ENCODE data around the gene TBCK.

The TBCK gene

GRCh38 chr4:106105697-106106096 is 210.3 kb downstream of the TBCK start:
- no peak overlapping the region for H3K9ac ChIP-seq (ENCODE audit: low read depth, low read length)
- no peak overlapping the region for H3K4me2 ChIP-seq (ENCODE audit: low read length)
- H3K36me3 ChIP-seq (ENCODE audit: insufficient read depth, low read length) = peaks cover 17% of the 10 kb centered on the region
- no peaks in the 10 kb centered on the region for H3K27me3 ChIP-seq (ENCODE audit: control insufficient read depth, insufficient read depth, low read length)
- no peaks in the 10 kb centered on the region for H3K4me1 ChIP-seq (ENCODE audit: control insufficient read depth, insufficient read depth, low read length)
- no peak overlapping the region for H3K4me3 ChIP-seq (ENCODE audit: low read length)
- H3K9me3 ChIP-seq (replicated peaks; ENCODE audit: low read length) = peaks cover 6% of the 10 kb centered on the region

DNA sequence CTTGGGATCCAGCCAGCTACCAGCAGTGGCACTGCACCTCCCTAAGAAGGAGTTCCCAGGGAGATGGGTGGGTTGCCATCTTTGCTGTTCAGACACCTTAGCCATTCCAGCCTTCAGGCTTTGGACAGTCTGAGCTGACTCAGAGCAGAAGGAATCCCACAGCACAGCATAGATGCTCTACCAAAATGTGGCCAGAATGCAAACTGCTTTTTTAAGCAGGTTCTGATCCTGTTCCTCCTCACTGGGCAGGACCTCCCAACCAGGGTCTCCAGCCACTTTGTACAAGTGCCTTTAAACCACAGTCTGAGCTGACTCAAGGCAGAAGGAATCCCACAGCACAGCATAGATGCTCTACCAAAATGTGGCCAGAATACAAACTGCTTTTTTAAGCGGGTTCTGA is 211.7 kb downstream of the TBCK start:
- Histone ChIP-seq H3K36me3 (ENCODE audit: insufficient read depth, low read length) (peaks cover 7% of the 10 kb centered on the region), H3K9ac (ENCODE audit: low read depth, low read length) (no peak overlapping the region), H3K9me3 (replicated peaks; ENCODE audit: low read length) (no peaks in the 10 kb centered on the region), H3K4me2 (ENCODE audit: low read length) (no peak overlapping the region), H3K4me3 (ENCODE audit: low read length) (no peak overlapping the region), H3K4me1 (ENCODE audit: control insufficient read depth, insufficient read depth, low read length) (no peaks in the 10 kb centered on the region), H3K27me3 (ENCODE audit: control insufficient read depth, insufficient read depth, low read length) (no peaks in the 10 kb centered on the region)

GRCh38 chr4:106096454-106096853 is 219.6 kb downstream of the TBCK start:
- Histone ChIP-seq H3K9ac (ENCODE audit: low read depth, low read length) (no peak overlapping the region), H3K4me3 (ENCODE audit: low read length) (no peak overlapping the region), H3K9me3 (replicated peaks; ENCODE audit: low read length) (no peaks in the 10 kb centered on the region), H3K4me2 (ENCODE audit: low read length) (no peak overlapping the region), H3K4me1 (ENCODE audit: control insufficient read depth, insufficient read depth, low read length) (no peaks in the 10 kb centered on the region), H3K27me3 (ENCODE audit: control insufficient read depth, insufficient read depth, low read length) (no peaks in the 10 kb centered on the region), H3K36me3 (ENCODE audit: insufficient read depth, low read length) (no peaks in the 10 kb centered on the region)

DNA sequence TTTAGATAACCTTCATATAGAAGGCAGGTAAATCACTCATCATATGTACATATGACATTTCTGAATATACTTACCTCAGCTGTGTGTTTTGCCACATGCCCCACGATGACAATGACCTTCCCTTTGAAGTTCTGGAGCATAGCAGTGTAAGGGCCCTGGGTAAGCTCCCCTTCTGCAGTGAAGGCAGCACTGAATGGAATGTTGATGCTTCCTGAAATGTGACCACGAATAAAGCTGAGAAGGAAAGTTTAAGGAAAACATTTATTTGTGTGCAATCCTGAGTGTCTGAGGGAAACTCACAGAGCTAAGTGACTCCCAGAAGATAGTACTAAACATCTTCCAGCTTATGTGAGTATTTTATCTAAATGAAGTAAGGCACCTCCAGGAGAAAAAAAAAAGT is 220.6 kb downstream of the TBCK start:
- Histone ChIP-seq H3K4me1 (ENCODE audit: control insufficient read depth, insufficient read depth, low read length) (no peaks in the 10 kb centered on the region), H3K9me3 (replicated peaks; ENCODE audit: low read length) (peaks cover 5% of the 10 kb centered on the region), H3K36me3 (ENCODE audit: insufficient read depth, low read length) (peaks cover 9% of the 10 kb centered on the region), H3K4me2 (ENCODE audit: low read length) (no peak overlapping the region), H3K9ac (ENCODE audit: low read depth, low read length) (no peak overlapping the region), H3K27me3 (ENCODE audit: control insufficient read depth, insufficient read depth, low read length) (no peaks in the 10 kb centered on the region), H3K4me3 (ENCODE audit: low read length) (no peak overlapping the region)

DNA sequence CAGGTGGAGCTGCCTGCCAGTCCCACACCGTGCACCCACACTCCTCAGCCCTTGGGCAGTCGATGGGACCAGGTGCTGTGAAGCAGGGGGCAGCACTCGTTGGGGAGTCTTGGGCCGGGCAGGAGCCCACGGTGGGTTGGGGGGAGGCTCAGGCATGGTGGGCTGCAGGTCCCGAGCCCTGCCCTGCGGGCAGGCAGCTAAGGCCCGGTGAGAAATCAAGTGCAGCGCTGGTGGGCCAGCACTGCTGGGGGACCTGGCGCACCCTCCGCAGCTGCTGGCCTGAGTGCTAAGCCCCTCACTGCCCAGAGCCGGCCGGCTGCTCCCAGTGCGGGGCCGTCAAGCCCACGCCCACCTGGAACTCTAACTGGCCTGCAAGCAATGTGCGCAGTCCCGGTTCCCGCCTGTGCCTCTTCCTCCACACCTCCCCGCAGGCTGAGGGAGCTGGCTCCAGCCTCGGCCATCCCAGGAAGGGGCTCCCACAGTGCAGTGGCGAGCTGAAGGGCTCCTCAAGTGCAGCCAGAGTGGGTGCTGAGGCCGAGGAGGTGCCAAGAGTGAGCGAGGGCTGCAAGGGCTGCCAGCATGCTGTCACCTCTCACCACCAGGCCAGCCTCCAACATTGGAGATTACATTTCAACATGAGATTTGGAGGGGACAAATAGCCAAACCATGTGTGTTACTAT is 223.5 kb downstream of the TBCK start:
- H3K36me3 ChIP-seq (ENCODE audit: insufficient read depth, low read length) = peaks cover 24% of the 10 kb centered on the region
- H3K4me2 ChIP-seq (ENCODE audit: low read length) = no peak overlapping the region
- peaks cover 5% of the 10 kb centered on the region for H3K9me3 ChIP-seq (replicated peaks; ENCODE audit: low read length)
- H3K9ac ChIP-seq (ENCODE audit: low read depth, low read length) = no peak overlapping the region
- H3K4me3 ChIP-seq (ENCODE audit: low read length) = no peak overlapping the region
- H3K27me3 ChIP-seq (ENCODE audit: control insufficient read depth, insufficient read depth, low read length) = no peaks in the 10 kb centered on the region
- H3K4me1 ChIP-seq (ENCODE audit: control insufficient read depth, insufficient read depth, low read length) = no peaks in the 10 kb centered on the region

DNA sequence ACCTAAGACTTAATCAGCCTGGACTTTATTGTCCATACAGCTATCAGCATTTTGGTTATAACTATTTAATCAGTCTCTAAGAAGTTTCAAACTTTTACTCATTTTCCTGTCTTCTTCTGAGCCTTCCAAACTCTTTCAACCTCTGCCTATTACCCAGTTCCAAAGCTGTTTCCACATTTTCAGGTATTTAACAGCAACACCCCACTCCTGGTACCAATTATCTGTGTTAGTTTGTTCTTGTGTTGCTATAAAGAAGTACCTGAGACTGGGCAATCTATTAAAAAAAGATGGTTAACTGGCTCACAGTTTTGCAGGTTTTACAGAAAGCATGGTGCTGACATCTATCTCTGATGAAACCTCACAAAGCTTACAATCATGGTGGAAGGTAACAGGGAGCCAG is 225.2 kb downstream of the TBCK start:
- no peaks in the 10 kb centered on the region for H3K4me1 ChIP-seq (ENCODE audit: control insufficient read depth, insufficient read depth, low read length)
- peaks cover 24% of the 10 kb centered on the region for H3K36me3 ChIP-seq (ENCODE audit: insufficient read depth, low read length)

GRCh38 chr4:106083065-106083464 is 232.9 kb downstream of the TBCK start:
- Histone ChIP-seq H3K27me3 (ENCODE audit: control insufficient read depth, insufficient read depth, low read length) (no peaks in the 10 kb centered on the region), H3K4me1 (ENCODE audit: control insufficient read depth, insufficient read depth, low read length) (no peaks in the 10 kb centered on the region), H3K4me3 (ENCODE audit: low read length) (no peak overlapping the region), H3K36me3 (ENCODE audit: insufficient read depth, low read length) (no peaks in the 10 kb centered on the region), H3K9ac (ENCODE audit: low read depth, low read length) (no peak overlapping the region), H3K4me2 (ENCODE audit: low read length) (no peak overlapping the region), H3K9me3 (replicated peaks; ENCODE audit: low read length) (no peaks in the 10 kb centered on the region)

More for the DNA sequence above, 225.2 kb downstream of the TBCK start:
- Histone ChIP-seq H3K9me3 (replicated peaks; ENCODE audit: low read length) (peaks cover 5% of the 10 kb centered on the region), H3K9ac (ENCODE audit: low read depth, low read length) (no peak overlapping the region), H3K4me2 (ENCODE audit: low read length) (no peak overlapping the region), H3K27me3 (ENCODE audit: control insufficient read depth, insufficient read depth, low read length) (no peaks in the 10 kb centered on the region), H3K4me3 (ENCODE audit: low read length) (no peak overlapping the region)

DNA sequence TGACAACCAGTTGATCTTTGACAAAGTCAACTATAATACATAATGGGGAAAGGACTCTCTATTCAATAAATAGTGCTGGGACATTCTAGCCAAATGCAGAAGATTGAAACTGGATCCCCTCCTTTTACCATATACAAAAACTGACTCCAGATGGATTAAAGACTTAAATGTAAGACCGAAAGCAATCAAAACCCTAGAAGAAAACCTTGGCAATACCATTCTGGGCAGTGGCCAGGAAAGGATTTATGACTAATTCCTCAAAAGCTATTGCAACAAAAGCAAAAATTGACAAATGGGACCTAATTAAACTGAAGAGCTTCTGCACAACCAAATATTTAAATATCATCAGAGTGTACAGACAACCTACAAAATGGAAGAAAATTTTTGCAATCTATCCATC is 235.6 kb downstream of the TBCK start:
- Histone ChIP-seq H3K36me3 (ENCODE audit: insufficient read depth, low read length) (no peaks in the 10 kb centered on the region), H3K9ac (ENCODE audit: low read depth, low read length) (no peak overlapping the region), H3K9me3 (replicated peaks; ENCODE audit: low read length) (peaks cover 8% of the 10 kb centered on the region), H3K4me2 (ENCODE audit: low read length) (no peak overlapping the region), H3K4me1 (ENCODE audit: control insufficient read depth, insufficient read depth, low read length) (no peaks in the 10 kb centered on the region), H3K27me3 (ENCODE audit: control insufficient read depth, insufficient read depth, low read length) (no peaks in the 10 kb centered on the region), H3K4me3 (ENCODE audit: low read length) (no peak overlapping the region)

GRCh38 chr4:106079616-106080015 is 236.4 kb downstream of the TBCK start:
- H3K27me3 ChIP-seq (ENCODE audit: control insufficient read depth, insufficient read depth, low read length) = no peaks in the 10 kb centered on the region
- no peak overlapping the region for H3K9ac ChIP-seq (ENCODE audit: low read depth, low read length)
- H3K4me1 ChIP-seq (ENCODE audit: control insufficient read depth, insufficient read depth, low read length) = no peaks in the 10 kb centered on the region
- no peak overlapping the region for H3K4me2 ChIP-seq (ENCODE audit: low read length)
- H3K36me3 ChIP-seq (ENCODE audit: insufficient read depth, low read length) = no peaks in the 10 kb centered on the region
- no peak overlapping the region for H3K4me3 ChIP-seq (ENCODE audit: low read length)
- H3K9me3 ChIP-seq (replicated peaks; ENCODE audit: low read length) = peaks cover 8% of the 10 kb centered on the region

GRCh38 chr4:106065018-106065417 is 251.0 kb downstream of the TBCK start:
- H3K9ac ChIP-seq (ENCODE audit: low read depth, low read length) = no peak overlapping the region
- peaks cover 11% of the 10 kb centered on the region for H3K27me3 ChIP-seq (ENCODE audit: control insufficient read depth, insufficient read depth, low read length)
- peaks cover 14% of the 10 kb centered on the region for H3K4me1 ChIP-seq (ENCODE audit: control insufficient read depth, insufficient read depth, low read length)
- H3K4me3 ChIP-seq (ENCODE audit: low read length) = no peak overlapping the region
- no peaks in the 10 kb centered on the region for H3K9me3 ChIP-seq (replicated peaks; ENCODE audit: low read length)
- no peak overlapping the region for H3K4me2 ChIP-seq (ENCODE audit: low read length)
- H3K36me3 ChIP-seq (ENCODE audit: insufficient read depth, low read length) = no peaks in the 10 kb centered on the region

- H3K9me3 ChIP-seq (replicated peaks; ENCODE audit: low read length) = no peaks in the 10 kb centered on the region
- H3K4me2 ChIP-seq (ENCODE audit: low read length) = peak overlapping the region; percentile 8
- no peak overlapping the region for H3K4me3 ChIP-seq (ENCODE audit: low read length)
- no peak overlapping the region for H3K9ac ChIP-seq (ENCODE audit: low read depth, low read length)
- H3K36me3 ChIP-seq (ENCODE audit: insufficient read depth, low read length) = no peaks in the 10 kb centered on the region
- peaks cover 14% of the 10 kb centered on the region for H3K4me1 ChIP-seq (ENCODE audit: control insufficient read depth, insufficient read depth, low read length)
- peaks cover 12% of the 10 kb centered on the region for H3K27me3 ChIP-seq (ENCODE audit: control insufficient read depth, insufficient read depth, low read length)
Measured at GRCh38 chr4:106063009-106063408, 253.0 kb downstream of the TBCK start.

DNA sequence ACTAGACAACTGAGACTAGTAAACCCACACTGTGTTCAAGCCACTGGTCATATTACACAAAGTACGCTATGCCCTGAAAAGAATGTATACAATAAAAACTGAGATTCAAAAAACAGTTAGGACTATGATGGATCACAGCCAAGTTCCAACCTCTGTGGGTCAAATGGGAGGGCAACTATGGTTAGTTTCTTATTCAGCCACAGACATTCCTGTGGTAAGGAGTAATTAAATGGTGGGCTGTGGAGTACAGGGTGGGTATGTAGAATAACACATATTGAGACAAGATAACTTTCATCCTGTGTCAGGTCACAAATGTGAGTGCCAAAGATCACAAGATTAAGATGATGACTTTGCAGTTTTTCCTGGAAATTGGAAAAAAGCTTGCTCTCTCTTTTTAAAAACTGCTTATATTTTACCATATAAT is 253.5 kb downstream of the TBCK start:
- peaks cover 17% of the 10 kb centered on the region for H3K27me3 ChIP-seq (ENCODE audit: control insufficient read depth, insufficient read depth, low read length)
- H3K9ac ChIP-seq (ENCODE audit: low read depth, low read length) = no peak overlapping the region
- no peaks in the 10 kb centered on the region for H3K9me3 ChIP-seq (replicated peaks; ENCODE audit: low read length)
- no peaks in the 10 kb centered on the region for H3K36me3 ChIP-seq (ENCODE audit: insufficient read depth, low read length)
- no peak overlapping the region for H3K4me3 ChIP-seq (ENCODE audit: low read length)
- peak overlapping the region; percentile 8 for H3K4me2 ChIP-seq (ENCODE audit: low read length)
- H3K4me1 ChIP-seq (ENCODE audit: control insufficient read depth, insufficient read depth, low read length) = peaks cover 14% of the 10 kb centered on the region
